Spleen (tissue), 11 donors: ENCODE results near the gene TMEM131. TPM values are rescaled to one million over a fixed set of nuclear protein-coding genes. Genes with fewer than 3 reads are reported as not detected.

Experiments used
- DNase-seq: peaks from one replicate; pipeline ENCODE4 v3.0.0-alpha.2; 2020
- H3K27ac ChIP-seq, 8 donors: fragments of 200-600 bp; sonication (generic) in 7 of 8; 1 replicate in 4 of 8; 2 replicates in 4 of 8; pipeline versions ENCODE4 v1.5.0 to v1.8.0; 2016 to 2021; ENCODE audit warnings: inconsistent platforms in 4 of 8, mild to moderate bottlenecking in 4 of 8, moderate library complexity in 1 of 8
- H3K27me3 ChIP-seq, 7 donors: fragments of 200-600 bp; sonication (generic) in 6 of 7; replicated peaks in 1 of 7; 1 replicate in 4 of 7; 2 replicates in 3 of 7; pipeline versions ENCODE4 v1.5.0 to v1.8.0; 2016 to 2021; ENCODE audit warnings: inconsistent platforms in 3 of 7, mild to moderate bottlenecking in 1 of 7
- H3K36me3 ChIP-seq, 6 donors: fragments of 200-600 bp; sonication (generic) in 5 of 6; 1 replicate in 4 of 6; 2 replicates in 2 of 6; pipeline versions ENCODE4 v1.5.0 to v1.8.0; 2016 to 2021; ENCODE audit warnings: inconsistent platforms in 2 of 6
- H3K4me1 ChIP-seq, 6 donors: fragments of 200-600 bp; sonication (generic) in 5 of 6; 1 replicate in 3 of 6; 2 replicates in 3 of 6; pipeline versions ENCODE4 v1.5.0 to v1.8.0; 2016 to 2021; ENCODE audit warnings: inconsistent platforms in 3 of 6
- H3K4me3 ChIP-seq, 8 donors: fragments of 200-600 bp; sonication (generic) in 7 of 8; 1 replicate in 4 of 8; 2 replicates in 4 of 8; pipeline versions ENCODE4 v1.5.0 to v1.8.0; 2016 to 2021; ENCODE audit warnings: inconsistent platforms in 4 of 8, mild to moderate bottlenecking in 4 of 8, moderate library complexity in 2 of 8
- H3K9me3 ChIP-seq, 8 donors: fragments of 200-600 bp; sonication (generic) in 7 of 8; 1 replicate in 4 of 8; 2 replicates in 4 of 8; pipeline versions ENCODE4 v1.5.0 to v1.8.0; 2016 to 2021; ENCODE audit warnings: inconsistent platforms in 4 of 8
- CTCF ChIP-seq, 11 experiments: fragments of 200-600 bp in 7 of 11; fragments of 450-650 bp in 4 of 11; sonication (generic) in 4 of 11; IDR thresholded peaks in 8 of 11; conservative IDR thresholded peaks in 3 of 11; 1 replicate in 7 of 11; 2 replicates in 4 of 11; pipeline versions ENCODE4 v1.4.0 to v1.8.0; 2016 to 2021; ENCODE audit warnings: antibody characterized with exemption in 11 of 11, inconsistent platforms in 4 of 11, mild to moderate bottlenecking in 1 of 11
- POLR2A ChIP-seq, 3 donors: fragments of 450-650 bp; IDR thresholded peaks; one replicate each; pipeline ENCODE4 v1.5.1; 2017; ENCODE audit warnings: antibody characterized with exemption in 3 of 3, mild to moderate bottlenecking in 1 of 3
- POLR2AphosphoS5 ChIP-seq, 3 donors: sonication (generic); formaldehyde crosslinking; IDR thresholded peaks; one replicate each; pipeline ENCODE4 v1.5.1; 2017; ENCODE audit warnings: antibody characterized with exemption in 3 of 3
- WGBS, 5 donors: extraction: QIAGEN DNeasy Blood & Tissue Kit in 3 of 5; methylation state at CpG; one replicate each; pipeline versions ENCODE4 v1.1.5 to v1.1.7; 2013 to 2018; 5-methylcytosine and 5-hydroxymethylcytosine counted together
- intact Hi-C: fragments of 100-400 bp; cut with DNase I; formaldehyde crosslinking; loops from one replicate; pipeline ENCODE4 v1.15.0; 2023; ENCODE audit warnings: low total_unique reads
- polyA plus RNA-seq, 3 donors: library from polyadenylated mRNA; stranded (reverse); fragments of 200-250 nt; gene quantifications; one replicate each; pipeline ENCODE4 v1.2.1, GENCODE V29; 2013
- total RNA-seq, 7 donors: library from RNA; depleted of rRNA in 3 of 7; stranded (reverse); fragments of >200 nt in 3 of 7; fragmentation: NEBNext Ultra II Directional in 4 of 7; extraction: Animal tissue kit (Norgen Biotek cat#: 25700) in 4 of 7; gene quantifications; one replicate each; pipeline versions ENCODE4 v1.1.0 to v1.2.1, GENCODE V29; 2016 to 2021
- donor health status: healthy with polysubstance abuse.
- donor health status: DM: no; HTN: no; CAD: no; lungs with moderate emphysema.
- donor health status: DM: no; HTN: no; CAD: no.
- donor health status: Bipolar disorder and iron deficiency.
- donor health status: healthy.
- donor health status: DM: no; HTN: no; CAD: no.
- donor health status: DM: yes; HTN: yes; CAD: no.

Gene TMEM131
- total and polyA plus RNA-seq, 10 donors = 9.2 to 74.0 (median 61.6) TPM

GRCh38 chr2:97775074-97775473 lies 220.7 kb downstream of the TMEM131 start:
- no peak for DNase-seq
- H3K27me3 ChIP-seq = no peaks in the 10 kb centered on the region
- intact Hi-C loops = no loop called here
- H3K4me3 ChIP-seq = no peak overlapping the region
- H3K36me3 ChIP-seq = peaks cover 0 to 100% (median 53%) of the 10 kb centered on the region in 6 donors
- TF ChIP-seq CTCF (IDR thresholded peaks at IDR 0.05 in 8 of 11, conservative IDR thresholded peaks at IDR 0.05 in 3 of 11) (no peak), POLR2AphosphoS5 (IDR thresholded peaks at IDR 0.05) (peak in 1 of 3 donors; percentile 52), POLR2A (IDR thresholded peaks at IDR 0.05) (no peak)
- no peaks in the 10 kb centered on the region for H3K4me1 ChIP-seq
- H3K27ac ChIP-seq = no peak overlapping the region
- no peaks in the 10 kb centered on the region for H3K9me3 ChIP-seq
- 88 to 95% (median 92%) methylated on average over 11 of the region's 11 CpGs for WGBS, 5 donors

- no peak overlapping the region for H3K27ac ChIP-seq
- H3K4me1 ChIP-seq = no peaks in the 10 kb centered on the region
- 39 to 46% (median 41%) methylated on average over 7 of the region's 7 CpGs for WGBS, 5 donors
- no peak overlapping the region for H3K4me3 ChIP-seq
- no peaks in the 10 kb centered on the region for H3K9me3 ChIP-seq
- intact Hi-C loops = no loop called here
- DNase-seq = no peak
- peaks cover 0 to 100% (median 51%) of the 10 kb centered on the region in 6 donors for H3K36me3 ChIP-seq
- TF ChIP-seq CTCF (IDR thresholded peaks at IDR 0.05 in 8 of 11, conservative IDR thresholded peaks at IDR 0.05 in 3 of 11) = peak in 2 of 11 experiments; percentile 12 to 16
- TF ChIP-seq POLR2A (IDR thresholded peaks at IDR 0.05) = no peak
- no peak for TF ChIP-seq POLR2AphosphoS5 (IDR thresholded peaks at IDR 0.05)
- no peaks in the 10 kb centered on the region for H3K27me3 ChIP-seq
Observed at GRCh38 chr2:97774425-97774824, 221.3 kb downstream of the TMEM131 start.

GRCh38 chr2:97770445-97770844 lies 225.3 kb downstream of the TMEM131 start:
- Histone ChIP-seq H3K9me3 (no peaks in the 10 kb centered on the region), H3K27ac (no peak overlapping the region), H3K36me3 (peaks cover 2 to 100% (median 62%) of the 10 kb centered on the region in 6 donors), H3K4me3 (no peak overlapping the region), H3K4me1 (peaks cover 0 to 7% (median 0%) of the 10 kb centered on the region in 6 donors), H3K27me3 (no peaks in the 10 kb centered on the region)
- DNase-seq = no peak
- intact Hi-C loops = no loop called here
- WGBS, 5 donors = 70 to 73% (median 72%) methylated on average over 4 of the region's 4 CpGs
- TF ChIP-seq CTCF (IDR thresholded peaks at IDR 0.05 in 8 of 11, conservative IDR thresholded peaks at IDR 0.05 in 3 of 11) (no peak), POLR2A (IDR thresholded peaks at IDR 0.05) (no peak), POLR2AphosphoS5 (IDR thresholded peaks at IDR 0.05) (no peak)

- H3K27me3 ChIP-seq = no peaks in the 10 kb centered on the region
- H3K4me3 ChIP-seq = no peak overlapping the region
- H3K27ac ChIP-seq = no peak overlapping the region
- DNase-seq = no peak
- no peaks in the 10 kb centered on the region for H3K9me3 ChIP-seq
- no peak for TF ChIP-seq POLR2A (IDR thresholded peaks at IDR 0.05)
- no peak for TF ChIP-seq CTCF (IDR thresholded peaks at IDR 0.05 in 8 of 11, conservative IDR thresholded peaks at IDR 0.05 in 3 of 11)
- TF ChIP-seq POLR2AphosphoS5 (IDR thresholded peaks at IDR 0.05) = no peak
- peaks cover 0 to 7% (median 0%) of the 10 kb centered on the region in 6 donors for H3K4me1 ChIP-seq
- intact Hi-C loops = no loop called here
- WGBS, 5 donors = 90 to 96% (median 91%) methylated on average over 3 of the region's 3 CpGs
- H3K36me3 ChIP-seq = peaks cover 4 to 100% (median 62%) of the 10 kb centered on the region in 6 donors
Observed at GRCh38 chr2:97769711-97770110, 226.0 kb downstream of the TMEM131 start.
